ENCODE results near the gene NSG2. TPM values are rescaled to one million over a fixed set of nuclear protein-coding genes. Genes with fewer than 3 reads are reported as not detected.

Gene NSG2
- total and polyA plus RNA-seq, 5 donors from 2014 or later, result not detected

- H3K36me3 ChIP-seq (ENCODE audit: control insufficient read depth, insufficient read depth, low read length), result no peaks in the 10 kb centered on the region
- peaks cover 7% of the 10 kb centered on the region for H3K27me3 ChIP-seq (ENCODE audit: control insufficient read depth, insufficient read depth, low read length)
- H3K4me3 ChIP-seq (ENCODE audit: low read depth, low read length), result no peak overlapping the region
- H3K4me3 Mint-ChIP-seq, result no peak overlapping the region
- H3K4me1 ChIP-seq (ENCODE audit: control insufficient read depth, insufficient read depth, low read length, poor library complexity, severe bottlenecking), result no peaks in the 10 kb centered on the region
- no peaks in the 10 kb centered on the region for H3K27me3 Mint-ChIP-seq
- no peaks in the 10 kb centered on the region for H3K4me1 Mint-ChIP-seq
- no peak overlapping the region for H3K27ac Mint-ChIP-seq
- peaks cover 0 to 3% (median 0%) of the 10 kb centered on the region in 7 donors for H3K9me3 Mint-ChIP-seq
- H3K36me3 Mint-ChIP-seq, result no peaks in the 10 kb centered on the region
- ATAC-seq (ENCODE audit: low read depth in 2 of 2), result no peak
- no peak overlapping the region for H3K27ac ChIP-seq (ENCODE audit: insufficient read depth, low read length, poor library complexity, severe bottlenecking)
- no peak for DNase-seq
- no peaks in the 10 kb centered on the region for H3K9me3 ChIP-seq (ENCODE audit: control insufficient read depth in 2 of 2, low read length in 2 of 2)
These were observed 18.7 kb downstream of the NSG2 start for GRCh38 chr5:174064171-174064570.

GRCh38 chr5:174065528-174066197 is 20.2 kb downstream of the NSG2 start:
- H3K27ac ChIP-seq (ENCODE audit: insufficient read depth, low read length, poor library complexity, severe bottlenecking), result no peak overlapping the region
- no peak overlapping the region for H3K4me3 ChIP-seq (ENCODE audit: low read depth, low read length)
- Mint-ChIP-seq H3K4me3 (no peak overlapping the region), H3K27me3 (no peaks in the 10 kb centered on the region), H3K36me3 (no peaks in the 10 kb centered on the region), H3K27ac (no peak overlapping the region), H3K9me3 (peaks cover 0 to 3% (median 0%) of the 10 kb centered on the region in 7 donors), H3K4me1 (no peaks in the 10 kb centered on the region)
- H3K36me3 ChIP-seq (ENCODE audit: control insufficient read depth, insufficient read depth, low read length), result no peaks in the 10 kb centered on the region
- no peaks in the 10 kb centered on the region for H3K9me3 ChIP-seq (ENCODE audit: control insufficient read depth in 2 of 2, low read length in 2 of 2)
- H3K27me3 ChIP-seq (ENCODE audit: control insufficient read depth, insufficient read depth, low read length), result peaks cover 5% of the 10 kb centered on the region
- ATAC-seq (ENCODE audit: low read depth in 2 of 2), result no peak
- no peaks in the 10 kb centered on the region for H3K4me1 ChIP-seq (ENCODE audit: control insufficient read depth, insufficient read depth, low read length, poor library complexity, severe bottlenecking)
- DNase-seq, result no peak

GRCh38 chr5:174067499-174067898 is 22.0 kb downstream of the NSG2 start:
- DNase-seq, result no peak
- Mint-ChIP-seq H3K4me1 (no peaks in the 10 kb centered on the region), H3K9me3 (peaks cover 0 to 4% (median 0%) of the 10 kb centered on the region in 7 donors), H3K27me3 (peaks cover 6% of the 10 kb centered on the region), H3K36me3 (no peaks in the 10 kb centered on the region), H3K27ac (no peak overlapping the region), H3K4me3 (no peak overlapping the region)
- no peaks in the 10 kb centered on the region for H3K9me3 ChIP-seq (ENCODE audit: control insufficient read depth in 2 of 2, low read length in 2 of 2)
- no peak overlapping the region for H3K4me3 ChIP-seq (ENCODE audit: low read depth, low read length)
- no peak for ATAC-seq (ENCODE audit: low read depth in 2 of 2)
- H3K27me3 ChIP-seq (ENCODE audit: control insufficient read depth, insufficient read depth, low read length), result peaks cover 3% of the 10 kb centered on the region
- no peaks in the 10 kb centered on the region for H3K36me3 ChIP-seq (ENCODE audit: control insufficient read depth, insufficient read depth, low read length)
- H3K27ac ChIP-seq (ENCODE audit: insufficient read depth, low read length, poor library complexity, severe bottlenecking), result no peak overlapping the region
- no peaks in the 10 kb centered on the region for H3K4me1 ChIP-seq (ENCODE audit: control insufficient read depth, insufficient read depth, low read length, poor library complexity, severe bottlenecking)

GRCh38 chr5:174071484-174071883 is 26.0 kb downstream of the NSG2 start:
- H3K9me3 Mint-ChIP-seq, result peaks cover 0 to 6% (median 0%) of the 10 kb centered on the region in 7 donors
- Histone ChIP-seq H3K27ac (ENCODE audit: insufficient read depth, low read length, poor library complexity, severe bottlenecking) (no peak overlapping the region), H3K9me3 (ENCODE audit: control insufficient read depth in 2 of 2, low read length in 2 of 2) (no peaks in the 10 kb centered on the region), H3K4me3 (ENCODE audit: low read depth, low read length) (no peak overlapping the region), H3K4me1 (ENCODE audit: control insufficient read depth, insufficient read depth, low read length, poor library complexity, severe bottlenecking) (no peaks in the 10 kb centered on the region), H3K27me3 (ENCODE audit: control insufficient read depth, insufficient read depth, low read length) (no peaks in the 10 kb centered on the region), H3K36me3 (ENCODE audit: control insufficient read depth, insufficient read depth, low read length) (no peaks in the 10 kb centered on the region)
- H3K4me3 Mint-ChIP-seq, result no peak overlapping the region
- no peaks in the 10 kb centered on the region for H3K4me1 Mint-ChIP-seq
- no peaks in the 10 kb centered on the region for H3K36me3 Mint-ChIP-seq
- H3K27ac Mint-ChIP-seq, result no peak overlapping the region
- DNase-seq, result no peak
- ATAC-seq (ENCODE audit: low read depth in 2 of 2), result no peak
- H3K27me3 Mint-ChIP-seq, result peaks cover 11% of the 10 kb centered on the region

DNA sequence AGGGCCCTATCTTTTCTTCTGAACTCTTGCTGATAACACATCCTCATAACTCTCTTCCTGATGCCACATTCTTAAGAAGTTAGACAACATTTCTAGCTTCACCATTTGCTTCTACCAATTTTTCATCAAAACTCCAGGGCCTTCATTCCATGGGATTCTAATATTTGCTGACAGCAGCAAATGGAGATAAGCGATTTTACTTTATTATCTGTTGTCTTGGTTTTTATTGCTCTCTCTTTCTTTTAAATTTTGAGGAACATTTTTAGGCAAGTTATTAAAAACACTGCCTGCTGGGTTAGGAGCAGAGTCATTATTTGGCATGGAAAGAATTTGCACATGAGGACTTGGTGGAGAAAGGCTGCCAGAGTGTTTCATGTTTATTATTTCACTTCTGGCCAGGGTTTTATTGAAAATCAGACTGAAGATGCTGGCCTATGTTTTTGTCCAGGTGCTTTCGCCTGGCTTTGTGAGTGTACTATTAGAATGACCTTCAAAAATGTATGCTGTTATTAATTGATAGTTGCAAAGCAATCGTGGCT is 27.7 kb downstream of the NSG2 start:
- DNase-seq, result no peak
- no peak overlapping the region for H3K27ac ChIP-seq (ENCODE audit: insufficient read depth, low read length, poor library complexity, severe bottlenecking)
- H3K27me3 Mint-ChIP-seq, result peaks cover 11% of the 10 kb centered on the region
- ATAC-seq (ENCODE audit: low read depth in 2 of 2), result no peak
- no peaks in the 10 kb centered on the region for H3K36me3 Mint-ChIP-seq
- H3K4me3 Mint-ChIP-seq, result no peak overlapping the region
- no peaks in the 10 kb centered on the region for H3K4me1 ChIP-seq (ENCODE audit: control insufficient read depth, insufficient read depth, low read length, poor library complexity, severe bottlenecking)
- no peaks in the 10 kb centered on the region for H3K9me3 ChIP-seq (ENCODE audit: control insufficient read depth in 2 of 2, low read length in 2 of 2)
- peaks cover 0 to 4% (median 0%) of the 10 kb centered on the region in 7 donors for H3K9me3 Mint-ChIP-seq
- H3K27ac Mint-ChIP-seq, result no peak overlapping the region
- H3K36me3 ChIP-seq (ENCODE audit: control insufficient read depth, insufficient read depth, low read length), result no peaks in the 10 kb centered on the region
- no peaks in the 10 kb centered on the region for H3K4me1 Mint-ChIP-seq
- no peak overlapping the region for H3K4me3 ChIP-seq (ENCODE audit: low read depth, low read length)
- no peaks in the 10 kb centered on the region for H3K27me3 ChIP-seq (ENCODE audit: control insufficient read depth, insufficient read depth, low read length)

GRCh38 chr5:174074369-174074768 is 28.9 kb downstream of the NSG2 start:
- Histone ChIP-seq H3K4me3 (ENCODE audit: low read depth, low read length) (no peak overlapping the region), H3K27me3 (ENCODE audit: control insufficient read depth, insufficient read depth, low read length) (no peaks in the 10 kb centered on the region), H3K9me3 (ENCODE audit: control insufficient read depth in 2 of 2, low read length in 2 of 2) (no peaks in the 10 kb centered on the region), H3K4me1 (ENCODE audit: control insufficient read depth, insufficient read depth, low read length, poor library complexity, severe bottlenecking) (no peaks in the 10 kb centered on the region), H3K27ac (ENCODE audit: insufficient read depth, low read length, poor library complexity, severe bottlenecking) (no peak overlapping the region), H3K36me3 (ENCODE audit: control insufficient read depth, insufficient read depth, low read length) (no peaks in the 10 kb centered on the region)
- Mint-ChIP-seq H3K27ac (no peak overlapping the region), H3K9me3 (peaks cover 0 to 4% (median 0%) of the 10 kb centered on the region in 7 donors), H3K4me3 (no peak overlapping the region), H3K4me1 (no peaks in the 10 kb centered on the region), H3K36me3 (no peaks in the 10 kb centered on the region), H3K27me3 (peaks cover 11% of the 10 kb centered on the region)
- DNase-seq, result no peak
- no peak for ATAC-seq (ENCODE audit: low read depth in 2 of 2)

GRCh38 chr5:174078416-174078815 is 32.9 kb downstream of the NSG2 start:
- DNase-seq, result no peak
- no peak overlapping the region for H3K4me3 ChIP-seq (ENCODE audit: low read depth, low read length)
- Mint-ChIP-seq H3K36me3 (no peaks in the 10 kb centered on the region), H3K27ac (no peak overlapping the region), H3K4me1 (no peaks in the 10 kb centered on the region), H3K4me3 (no peak overlapping the region), H3K27me3 (peaks cover 9% of the 10 kb centered on the region), H3K9me3 (peaks cover 0 to 1% (median 0%) of the 10 kb centered on the region in 7 donors)
- no peaks in the 10 kb centered on the region for H3K36me3 ChIP-seq (ENCODE audit: control insufficient read depth, insufficient read depth, low read length)
- no peaks in the 10 kb centered on the region for H3K9me3 ChIP-seq (ENCODE audit: control insufficient read depth in 2 of 2, low read length in 2 of 2)
- no peaks in the 10 kb centered on the region for H3K4me1 ChIP-seq (ENCODE audit: control insufficient read depth, insufficient read depth, low read length, poor library complexity, severe bottlenecking)
- ATAC-seq (ENCODE audit: low read depth in 2 of 2), result no peak
- no peak overlapping the region for H3K27ac ChIP-seq (ENCODE audit: insufficient read depth, low read length, poor library complexity, severe bottlenecking)
- no peaks in the 10 kb centered on the region for H3K27me3 ChIP-seq (ENCODE audit: control insufficient read depth, insufficient read depth, low read length)

- no peaks in the 10 kb centered on the region for H3K4me1 ChIP-seq (ENCODE audit: control insufficient read depth, insufficient read depth, low read length, poor library complexity, severe bottlenecking)
- no peak for ATAC-seq (ENCODE audit: low read depth in 2 of 2)
- H3K27me3 ChIP-seq (ENCODE audit: control insufficient read depth, insufficient read depth, low read length), result no peaks in the 10 kb centered on the region
- Mint-ChIP-seq H3K4me1 (no peaks in the 10 kb centered on the region), H3K9me3 (no peaks in the 10 kb centered on the region), H3K4me3 (no peak overlapping the region), H3K27ac (no peak overlapping the region), H3K27me3 (peaks cover 4% of the 10 kb centered on the region), H3K36me3 (no peaks in the 10 kb centered on the region)
- no peak overlapping the region for H3K27ac ChIP-seq (ENCODE audit: insufficient read depth, low read length, poor library complexity, severe bottlenecking)
- no peak for DNase-seq
- H3K9me3 ChIP-seq (ENCODE audit: control insufficient read depth in 2 of 2, low read length in 2 of 2), result no peaks in the 10 kb centered on the region
- no peaks in the 10 kb centered on the region for H3K36me3 ChIP-seq (ENCODE audit: control insufficient read depth, insufficient read depth, low read length)
- no peak overlapping the region for H3K4me3 ChIP-seq (ENCODE audit: low read depth, low read length)
These were observed 36.8 kb downstream of the NSG2 start for GRCh38 chr5:174082286-174082685.
